ENCODE measurements around the gene PRRT4. TPM values are rescaled to one million over a fixed set of nuclear protein-coding genes. Genes with fewer than 3 reads are reported as not detected.

PRRT4 gene
- total and polyA plus RNA-seq, 2 donors (not counting 1 experiment from before 2014, with no cell fraction given), result under 0.01 to 0.03 TPM

DNA sequence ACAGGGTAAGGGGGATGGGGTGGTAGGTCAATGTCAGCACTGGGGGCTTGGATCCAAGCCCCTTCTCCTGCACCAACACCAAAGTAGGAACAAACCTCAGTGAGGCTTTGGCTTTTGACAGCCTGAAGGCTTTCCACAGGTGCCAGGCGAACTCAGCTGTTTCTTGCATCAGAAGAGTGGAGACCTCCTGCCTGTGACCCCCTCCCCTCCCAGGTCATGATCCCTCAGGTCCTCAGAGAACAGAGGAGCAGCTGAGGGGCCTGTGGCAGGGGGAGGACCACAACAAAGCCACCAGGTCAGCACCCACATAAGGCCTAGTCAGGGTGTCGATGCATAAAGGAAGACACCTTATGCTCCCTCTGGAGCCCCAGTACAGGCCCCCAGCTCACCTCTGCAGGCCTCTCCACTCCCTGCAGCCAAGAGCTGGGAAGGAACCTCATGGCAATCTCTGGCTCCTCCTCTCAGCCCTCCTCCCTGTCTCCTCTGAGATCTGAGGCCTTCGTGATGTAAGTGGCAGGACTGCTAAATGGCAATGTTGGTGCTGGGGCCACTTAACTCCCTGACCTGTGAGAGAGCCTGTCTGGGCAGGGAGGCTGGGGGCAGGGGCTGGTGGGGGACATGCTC is 19.1 kb upstream of the PRRT4 start:
- peaks cover 12% of the 10 kb centered on the region for H3K27me3 ChIP-seq (ENCODE audit: control insufficient read depth, insufficient read depth, low read length)
- no peak overlapping the region for H3K27ac ChIP-seq (ENCODE audit: insufficient read depth, low read length)
- no peak overlapping the region for H3K4me3 ChIP-seq (replicated peaks in 1 of 4; ENCODE audit: control extremely low read depth in 1 of 4, insufficient read depth in 1 of 4, low read depth in 3 of 4, low read length in 4 of 4)
- H4K20me1 ChIP-seq (ENCODE audit: control insufficient read depth, extremely low read depth, insufficient read depth, low read length), result no peaks in the 10 kb centered on the region
- H2AFZ ChIP-seq (ENCODE audit: low read length), result no peak overlapping the region
- H3K79me2 ChIP-seq (ENCODE audit: control insufficient read depth, insufficient read depth, low read length), result no peaks in the 10 kb centered on the region
- H3K9me3 ChIP-seq (ENCODE audit: control insufficient read depth, insufficient read depth, low read depth, low read length), result no peaks in the 10 kb centered on the region
- TF ChIP-seq, protein P1, sequence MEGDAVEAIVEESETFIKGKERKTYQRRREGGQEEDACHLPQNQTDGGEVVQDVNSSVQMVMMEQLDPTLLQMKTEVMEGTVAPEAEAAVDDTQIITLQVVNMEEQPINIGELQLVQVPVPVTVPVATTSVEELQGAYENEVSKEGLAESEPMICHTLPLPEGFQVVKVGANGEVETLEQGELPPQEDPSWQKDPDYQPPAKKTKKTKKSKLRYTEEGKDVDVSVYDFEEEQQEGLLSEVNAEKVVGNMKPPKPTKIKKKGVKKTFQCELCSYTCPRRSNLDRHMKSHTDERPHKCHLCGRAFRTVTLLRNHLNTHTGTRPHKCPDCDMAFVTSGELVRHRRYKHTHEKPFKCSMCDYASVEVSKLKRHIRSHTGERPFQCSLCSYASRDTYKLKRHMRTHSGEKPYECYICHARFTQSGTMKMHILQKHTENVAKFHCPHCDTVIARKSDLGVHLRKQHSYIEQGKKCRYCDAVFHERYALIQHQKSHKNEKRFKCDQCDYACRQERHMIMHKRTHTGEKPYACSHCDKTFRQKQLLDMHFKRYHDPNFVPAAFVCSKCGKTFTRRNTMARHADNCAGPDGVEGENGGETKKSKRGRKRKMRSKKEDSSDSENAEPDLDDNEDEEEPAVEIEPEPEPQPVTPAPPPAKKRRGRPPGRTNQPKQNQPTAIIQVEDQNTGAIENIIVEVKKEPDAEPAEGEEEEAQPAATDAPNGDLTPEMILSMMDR (conservative IDR thresholded peaks at IDR 0.05 in 1 of 2, IDR thresholded peaks at IDR 0.05 in 1 of 2; ENCODE audit: low read depth in 1 of 2, low read length in 2 of 2), result no peak
- no peak for TF ChIP-seq EZH2 (IDR thresholded peaks at IDR 0.05; ENCODE audit: low read length, missing control alignments)
- no peak overlapping the region for H3K4me2 ChIP-seq (ENCODE audit: extremely low read depth, insufficient read depth, low read length)
- H3K4me1 ChIP-seq (ENCODE audit: control insufficient read depth, extremely low read depth, insufficient read depth, low read length), result no peaks in the 10 kb centered on the region
- no peak overlapping the region for H3K9ac ChIP-seq (ENCODE audit: insufficient read depth, low read length)
- no peaks in the 10 kb centered on the region for H3K36me3 ChIP-seq (ENCODE audit: control insufficient read depth, insufficient read depth, low read length)
- DNase-seq (ENCODE audit: low read depth in 2 of 2), result no peak

DNA sequence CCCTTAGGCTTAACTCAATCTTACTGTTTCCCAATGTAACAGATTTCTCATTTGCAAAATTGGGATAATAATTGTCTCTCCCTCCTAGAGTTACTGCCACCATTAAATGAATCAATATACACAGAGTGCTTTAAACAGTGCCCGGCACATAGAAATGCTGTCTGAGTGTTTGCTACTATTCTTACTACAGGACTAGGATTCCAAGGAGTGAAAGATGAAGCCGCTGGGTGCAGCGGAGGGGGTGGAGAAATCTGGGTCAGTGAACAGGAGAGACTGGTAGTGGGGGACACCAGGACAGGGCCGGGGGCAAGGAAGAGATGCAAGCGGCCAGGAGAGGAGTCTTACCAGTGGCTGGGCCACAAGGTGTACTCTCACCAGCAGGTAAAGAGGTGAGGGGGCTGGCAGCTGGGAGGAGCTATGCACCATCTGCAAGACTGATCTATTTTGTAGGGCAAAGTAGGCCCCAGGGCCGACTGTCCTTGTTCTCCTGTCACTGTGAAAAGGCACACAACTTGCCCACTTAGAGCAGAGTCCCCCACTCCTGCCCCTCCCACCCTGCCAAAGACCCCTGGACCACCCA is 18.5 kb upstream of the PRRT4 start:
- no peaks in the 10 kb centered on the region for H3K79me2 ChIP-seq (ENCODE audit: control insufficient read depth, insufficient read depth, low read length)
- H3K9ac ChIP-seq (ENCODE audit: insufficient read depth, low read length), result no peak overlapping the region
- no peaks in the 10 kb centered on the region for H3K36me3 ChIP-seq (ENCODE audit: control insufficient read depth, insufficient read depth, low read length)
- no peak for TF ChIP-seq EZH2 (IDR thresholded peaks at IDR 0.05; ENCODE audit: low read length, missing control alignments)
- TF ChIP-seq, protein P1 (conservative IDR thresholded peaks at IDR 0.05 in 1 of 2, IDR thresholded peaks at IDR 0.05 in 1 of 2; ENCODE audit: low read depth in 1 of 2, low read length in 2 of 2), result no peak
- H3K4me2 ChIP-seq (ENCODE audit: extremely low read depth, insufficient read depth, low read length), result no peak overlapping the region
- no peaks in the 10 kb centered on the region for H3K4me1 ChIP-seq (ENCODE audit: control insufficient read depth, extremely low read depth, insufficient read depth, low read length)
- no peaks in the 10 kb centered on the region for H4K20me1 ChIP-seq (ENCODE audit: control insufficient read depth, extremely low read depth, insufficient read depth, low read length)
- DNase-seq (ENCODE audit: low read depth in 2 of 2), result no peak
- H3K9me3 ChIP-seq (ENCODE audit: control insufficient read depth, insufficient read depth, low read depth, low read length), result no peaks in the 10 kb centered on the region
- H3K27ac ChIP-seq (ENCODE audit: insufficient read depth, low read length), result no peak overlapping the region
- peaks cover 12% of the 10 kb centered on the region for H3K27me3 ChIP-seq (ENCODE audit: control insufficient read depth, insufficient read depth, low read length)
- no peak overlapping the region for H2AFZ ChIP-seq (ENCODE audit: low read length)
- no peak overlapping the region for H3K4me3 ChIP-seq (replicated peaks in 1 of 4; ENCODE audit: control extremely low read depth in 1 of 4, insufficient read depth in 1 of 4, low read depth in 3 of 4, low read length in 4 of 4)

DNA sequence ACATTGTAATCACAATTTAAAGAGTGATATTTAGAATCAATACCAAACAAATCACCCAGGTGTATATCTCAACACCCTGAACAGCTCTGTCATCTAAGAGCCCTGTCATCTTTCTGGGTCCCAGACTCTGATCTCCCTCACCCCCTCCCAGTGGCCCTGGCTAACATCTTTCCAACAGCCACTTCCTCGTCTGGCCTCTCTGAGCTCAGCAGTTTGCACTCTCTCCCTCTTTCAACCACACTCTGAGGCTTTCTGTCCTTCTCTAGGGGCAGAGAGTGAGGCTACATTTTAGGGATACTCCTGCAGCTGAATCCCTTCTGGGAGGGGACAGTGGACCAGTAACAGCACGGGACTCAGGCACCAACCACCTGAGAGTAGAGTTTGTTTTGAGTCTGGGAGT is 17.1 kb upstream of the PRRT4 start:
- no peaks in the 10 kb centered on the region for H3K79me2 ChIP-seq (ENCODE audit: control insufficient read depth, insufficient read depth, low read length)
- TF ChIP-seq, protein P1 (conservative IDR thresholded peaks at IDR 0.05 in 1 of 2, IDR thresholded peaks at IDR 0.05 in 1 of 2; ENCODE audit: low read depth in 1 of 2, low read length in 2 of 2), result no peak
- no peak for TF ChIP-seq EZH2 (IDR thresholded peaks at IDR 0.05; ENCODE audit: low read length, missing control alignments)
- H3K4me1 ChIP-seq (ENCODE audit: control insufficient read depth, extremely low read depth, insufficient read depth, low read length), result no peaks in the 10 kb centered on the region
- no peak overlapping the region for H3K9ac ChIP-seq (ENCODE audit: insufficient read depth, low read length)
- no peak overlapping the region for H3K4me2 ChIP-seq (ENCODE audit: extremely low read depth, insufficient read depth, low read length)
- H3K4me3 ChIP-seq (replicated peaks in 1 of 4; ENCODE audit: control extremely low read depth in 1 of 4, insufficient read depth in 1 of 4, low read depth in 3 of 4, low read length in 4 of 4), result no peak overlapping the region
- no peak overlapping the region for H2AFZ ChIP-seq (ENCODE audit: low read length)
- no peaks in the 10 kb centered on the region for H4K20me1 ChIP-seq (ENCODE audit: control insufficient read depth, extremely low read depth, insufficient read depth, low read length)
- no peaks in the 10 kb centered on the region for H3K9me3 ChIP-seq (ENCODE audit: control insufficient read depth, insufficient read depth, low read depth, low read length)
- DNase-seq (ENCODE audit: low read depth in 2 of 2), result no peak
- peaks cover 19% of the 10 kb centered on the region for H3K27me3 ChIP-seq (ENCODE audit: control insufficient read depth, insufficient read depth, low read length)
- no peak overlapping the region for H3K27ac ChIP-seq (ENCODE audit: insufficient read depth, low read length)
- no peaks in the 10 kb centered on the region for H3K36me3 ChIP-seq (ENCODE audit: control insufficient read depth, insufficient read depth, low read length)
